GM23338 (cell line): Measurements from ENCODE around the gene GNS. TPM values are rescaled to one million over a fixed set of nuclear protein-coding genes. Genes with fewer than 3 reads are reported as not detected.

Experiments used
- ATAC-seq: fragments of 200-7000 bp; cut with Tn5 transposase; 3 replicates; pipeline ENCODE4 v1.9.1; 2020
- DNase-seq: peaks from one replicate; pipeline ENCODE4 v3.0.0-alpha.2; 2015; ENCODE audit warnings: low spot score
- H2AFZ ChIP-seq: fragments of 200-600 bp; sonication (generic); 2 replicates; pipeline ENCODE4 v1.8.0; 2016; ENCODE audit warnings: antibody characterized with exemption, mild to moderate bottlenecking, moderate library complexity
- H3F3A ChIP-seq: fragments of 200-600 bp; sonication (generic); replicated peaks from 2 replicates; pipeline ENCODE4 v1.8.0; 2017; ENCODE audit warnings: antibody characterized with exemption, mixed run types, low read depth
- H3K27ac ChIP-seq: fragments of 200-600 bp; sonication (generic); 2 replicates; pipeline ENCODE4 v1.6.1; 2016; ENCODE audit warnings: low read depth
- H3K27me3 ChIP-seq: fragments of 200-600 bp; sonication (generic); 2 replicates; pipeline ENCODE4 v1.8.0; 2016; ENCODE audit warnings: mild to moderate bottlenecking, mixed run types, moderate library complexity; ENCODE audit not compliant: insufficient read depth
- H3K36me3 ChIP-seq: fragments of 200-600 bp; sonication (generic); 2 replicates; pipeline ENCODE4 v1.8.0; 2016; ENCODE audit warnings: mild to moderate bottlenecking; ENCODE audit not compliant: insufficient read depth
- H3K4me1 ChIP-seq: fragments of 200-600 bp; sonication (generic); 2 replicates; pipeline ENCODE4 v1.8.0; 2016; ENCODE audit warnings: mild to moderate bottlenecking, moderate library complexity; ENCODE audit not compliant: insufficient read depth
- H3K4me2 ChIP-seq: fragments of 200-600 bp; sonication (generic); 2 replicates; pipeline ENCODE4 v1.7.1; 2017; ENCODE audit warnings: mixed run types
- H3K4me3 ChIP-seq: fragments of 200-600 bp; sonication (generic); 2 replicates; pipeline ENCODE4 v1.6.1; 2016; ENCODE audit warnings: mixed run types
- H3K79me2 ChIP-seq: fragments of 200-600 bp; sonication (generic); replicated peaks from 2 replicates; pipeline ENCODE4 v1.8.0; 2017; ENCODE audit warnings: mild to moderate bottlenecking; ENCODE audit not compliant: insufficient read depth
- H3K9me2 ChIP-seq: fragments of 200-600 bp; sonication (generic); 2 replicates; pipeline ENCODE4 v1.8.0; 2017; ENCODE audit not compliant: insufficient read depth
- H4K20me1 ChIP-seq: fragments of 200-600 bp; sonication (generic); replicated peaks from 2 replicates; pipeline ENCODE4 v1.8.0; 2017; ENCODE audit warnings: mild to moderate bottlenecking; ENCODE audit not compliant: insufficient read depth
- H3K27ac Mint-ChIP-seq: 2 replicates; pipeline ENCODE4 v1.8.0; 2020; ENCODE audit warnings: inconsistent platforms, mild to moderate bottlenecking, moderate library complexity, mixed read lengths
- H3K27me3 Mint-ChIP-seq: 3 replicates; pipeline ENCODE4 v1.8.0; 2022; ENCODE audit warnings: low read depth, mild to moderate bottlenecking, moderate library complexity, mixed read lengths, inconsistent platforms; ENCODE audit not compliant: insufficient read depth, poor library complexity
- H3K36me3 Mint-ChIP-seq: 3 replicates; pipeline ENCODE4 v1.8.0; 2021; ENCODE audit warnings: low read depth, mild to moderate bottlenecking, inconsistent platforms, moderate library complexity, mixed read lengths
- H3K4me1 Mint-ChIP-seq: 3 replicates; pipeline ENCODE4 v1.8.0; 2020; ENCODE audit warnings: mild to moderate bottlenecking, inconsistent platforms, mixed read lengths
- H3K4me3 Mint-ChIP-seq: 3 replicates; pipeline ENCODE4 v1.8.0; 2021; ENCODE audit warnings: moderate library complexity, mild to moderate bottlenecking, inconsistent platforms, mixed read lengths
- H3K9me3 Mint-ChIP-seq: 3 replicates; pipeline ENCODE4 v1.8.0; 2020; ENCODE audit warnings: moderate library complexity, mild to moderate bottlenecking, inconsistent platforms, mixed read lengths
- CTCF ChIP-seq, 2 experiments: fragments of 200-600 bp in 1 of 2; sonication (generic) in 1 of 2; conservative IDR thresholded peaks; 2 replicates each; pipeline versions ENCODE4 v1.5.1 to v1.6.1; 2016 to 2017; ENCODE audit warnings: antibody characterized with exemption in 2 of 2, low read depth in 2 of 2, mild to moderate bottlenecking in 2 of 2, moderate library complexity in 1 of 2
- ETS1 ChIP-seq: IDR thresholded peaks from 2 replicates; pipeline ENCODE4 v1.6.1; 2016; ENCODE audit warnings: antibody characterized with exemption
- EZH2 ChIP-seq: fragments of 200-600 bp; sonication (generic); IDR thresholded peaks from one replicate; pipeline ENCODE4 v1.8.0; 2017; ENCODE audit warnings: antibody characterized with exemption, mild to moderate bottlenecking, low read depth; ENCODE audit not compliant: unreplicated experiment
- EZH2phosphoT487 ChIP-seq: fragments of 200-600 bp; sonication (generic); IDR thresholded peaks from one replicate; pipeline ENCODE4 v1.8.1; 2018; ENCODE audit warnings: antibody characterized with exemption; ENCODE audit not compliant: unreplicated experiment
- ZNF114 ChIP-seq: fragments of 250-450 bp; sonication (Bioruptor Pico); IDR thresholded peaks from 2 replicates; pipeline ENCODE4 v1.5.0; 2020; ENCODE audit warnings: mild to moderate bottlenecking, moderate library complexity
- ZNF331 ChIP-seq: fragments of 250-450 bp; sonication (Bioruptor Pico); IDR thresholded peaks from 2 replicates; pipeline ENCODE4 v1.5.0; 2020; ENCODE audit warnings: low read depth, mild to moderate bottlenecking, moderate library complexity
- ZNF462 ChIP-seq: fragments of 250-450 bp; sonication (Bioruptor Pico); IDR thresholded peaks from 2 replicates; pipeline ENCODE4 v1.5.0; 2020; ENCODE audit warnings: mild to moderate bottlenecking, moderate library complexity
- polyA plus RNA-seq: library from polyadenylated mRNA; unstranded; fragments of >200 nt; fragmentation: Nextera tagmentation; extraction: Ambion mirVana; gene quantifications from 2 replicates; pipeline ENCODE4 v1.2.1, GENCODE V29; 2016
- total RNA-seq: library from RNA; depleted of rRNA; stranded (reverse); fragments of >200 nt; shearing (Covaris generic); gene quantifications from 2 replicates; pipeline ENCODE4 v1.2.3, GENCODE V29; 2014

GNS gene
- total and polyA plus RNA-seq, 2 experiments from 2014 or later: 12.3 to 34.9 TPM

GRCh38 chr12:64674367-64674922, 84.8 kb downstream of the GNS start:
- TF ChIP-seq EZH2phosphoT487 (no peak), ZNF331 (CRISPR knock-in tag) (no peak)
- H3K4me1 ChIP-seq: peaks cover 56% of the 10 kb centered on the region
- no peak overlapping the region for H2AFZ ChIP-seq
- H4K20me1 ChIP-seq: peaks cover 24% of the 10 kb centered on the region; the same call in 1 of the 2 replicates
- 0 out of 2 replicates have a peak overlapping the region, but pooled peaks have one; percentile 36 for H3K4me2 ChIP-seq
- peak overlapping the region; percentile 32; the same call in 1 of the 2 replicates for H3K27ac Mint-ChIP-seq
- no peaks in the 10 kb centered on the region for H3K9me3 Mint-ChIP-seq
- H3K4me1 Mint-ChIP-seq: peaks cover 60% of the 10 kb centered on the region
- H3K27me3 ChIP-seq: no peaks in the 10 kb centered on the region
- no peak for DNase-seq
- no peaks in the 10 kb centered on the region for H3K9me2 ChIP-seq
- H3K27ac ChIP-seq: no peak overlapping the region
- H3K4me3 Mint-ChIP-seq: no peak overlapping the region
- ATAC-seq: no peak
- no peaks in the 10 kb centered on the region for H3K36me3 ChIP-seq
- H3F3A ChIP-seq: no peaks in the 10 kb centered on the region
- H3K79me2 ChIP-seq: peaks cover 99% of the 10 kb centered on the region
- H3K36me3 Mint-ChIP-seq: no peaks in the 10 kb centered on the region; the same call in 2 of the 3 replicates
- no peak overlapping the region for H3K4me3 ChIP-seq
- H3K27me3 Mint-ChIP-seq: peaks cover 13% of the 10 kb centered on the region

- peaks cover 24% of the 10 kb centered on the region; the same call in 1 of the 2 replicates for H4K20me1 ChIP-seq
- no peak for TF ChIP-seq ETS1
- TF ChIP-seq EZH2: no peak
- TF ChIP-seq ZNF462 (CRISPR knock-in tag): 0 out of 2 replicates have a peak, but pooled peaks have one; percentile 14
- no peak for TF ChIP-seq CTCF (conservative IDR thresholded peaks at IDR 0.05; ENCODE audit: low read depth in 2 of 2)
- TF ChIP-seq ZNF114 (CRISPR knock-in tag): no peak
- no peak for TF ChIP-seq EZH2phosphoT487
- H3K36me3 ChIP-seq: no peaks in the 10 kb centered on the region
- Mint-ChIP-seq H3K27ac (peak overlapping the region; percentile 86), H3K4me3 (no peak overlapping the region), H3K9me3 (no peaks in the 10 kb centered on the region), H3K36me3 (no peaks in the 10 kb centered on the region; the same call in 2 of the 3 replicates), H3K4me1 (peaks cover 68% of the 10 kb centered on the region), H3K27me3 (peaks cover 13% of the 10 kb centered on the region)
- H2AFZ ChIP-seq: no peak overlapping the region
- peak overlapping the region; percentile 36 for H3K4me2 ChIP-seq
- peak; percentile 23 for ATAC-seq
- peaks cover 63% of the 10 kb centered on the region for H3K4me1 ChIP-seq
- peaks cover 99% of the 10 kb centered on the region for H3K79me2 ChIP-seq
- no peak overlapping the region for H3K4me3 ChIP-seq
- no peaks in the 10 kb centered on the region for H3K9me2 ChIP-seq
- H3K27me3 ChIP-seq: no peaks in the 10 kb centered on the region
- no peaks in the 10 kb centered on the region for H3F3A ChIP-seq
- no peak overlapping the region for H3K27ac ChIP-seq
- no peak for DNase-seq
Observed at GRCh38 chr12:64673490-64674169, 85.6 kb downstream of the GNS start.
